ENCODE measurements around the gene CDK5RAP3.

The CDK5RAP3 gene

GRCh38 chr17:47975189-47975822 lies 4.4 kb downstream of the CDK5RAP3 start:
- Histone ChIP-seq H3K36me3 (ENCODE audit: control insufficient read depth, insufficient read depth, low read length) (peaks cover 32% of the 10 kb centered on the region), H3K4me3 (replicated peaks; ENCODE audit: low read depth, low read length) (no peak overlapping the region), H3K27me3 (replicated peaks; ENCODE audit: control insufficient read depth, insufficient read depth, low read length) (no peaks in the 10 kb centered on the region)
- DNase-seq (ENCODE audit: extremely low read depth, insufficient read length): no peak
- TF ChIP-seq, protein P1, sequence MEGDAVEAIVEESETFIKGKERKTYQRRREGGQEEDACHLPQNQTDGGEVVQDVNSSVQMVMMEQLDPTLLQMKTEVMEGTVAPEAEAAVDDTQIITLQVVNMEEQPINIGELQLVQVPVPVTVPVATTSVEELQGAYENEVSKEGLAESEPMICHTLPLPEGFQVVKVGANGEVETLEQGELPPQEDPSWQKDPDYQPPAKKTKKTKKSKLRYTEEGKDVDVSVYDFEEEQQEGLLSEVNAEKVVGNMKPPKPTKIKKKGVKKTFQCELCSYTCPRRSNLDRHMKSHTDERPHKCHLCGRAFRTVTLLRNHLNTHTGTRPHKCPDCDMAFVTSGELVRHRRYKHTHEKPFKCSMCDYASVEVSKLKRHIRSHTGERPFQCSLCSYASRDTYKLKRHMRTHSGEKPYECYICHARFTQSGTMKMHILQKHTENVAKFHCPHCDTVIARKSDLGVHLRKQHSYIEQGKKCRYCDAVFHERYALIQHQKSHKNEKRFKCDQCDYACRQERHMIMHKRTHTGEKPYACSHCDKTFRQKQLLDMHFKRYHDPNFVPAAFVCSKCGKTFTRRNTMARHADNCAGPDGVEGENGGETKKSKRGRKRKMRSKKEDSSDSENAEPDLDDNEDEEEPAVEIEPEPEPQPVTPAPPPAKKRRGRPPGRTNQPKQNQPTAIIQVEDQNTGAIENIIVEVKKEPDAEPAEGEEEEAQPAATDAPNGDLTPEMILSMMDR (IDR thresholded peaks at IDR 0.05; ENCODE audit: insufficient read depth, low read length, poor library complexity, severe bottlenecking): peak; percentile 2

- H3K4me3 ChIP-seq (replicated peaks; ENCODE audit: low read depth, low read length): no peak overlapping the region
- H3K36me3 ChIP-seq (ENCODE audit: control insufficient read depth, insufficient read depth, low read length): peaks cover 37% of the 10 kb centered on the region
- no peaks in the 10 kb centered on the region for H3K27me3 ChIP-seq (replicated peaks; ENCODE audit: control insufficient read depth, insufficient read depth, low read length)
- no peak for DNase-seq (ENCODE audit: extremely low read depth, insufficient read length)
- TF ChIP-seq, protein P1 (IDR thresholded peaks at IDR 0.05; ENCODE audit: insufficient read depth, low read length, poor library complexity, severe bottlenecking): no peak
These were observed 4.9 kb downstream of the CDK5RAP3 start for GRCh38 chr17:47975823-47976205.

- TF ChIP-seq, protein P1 (IDR thresholded peaks at IDR 0.05; ENCODE audit: insufficient read depth, low read length, poor library complexity, severe bottlenecking): peak; percentile 73
- Histone ChIP-seq H3K36me3 (ENCODE audit: control insufficient read depth, insufficient read depth, low read length) (peaks cover 53% of the 10 kb centered on the region), H3K4me3 (replicated peaks; ENCODE audit: low read depth, low read length) (no peak overlapping the region), H3K27me3 (replicated peaks; ENCODE audit: control insufficient read depth, insufficient read depth, low read length) (no peaks in the 10 kb centered on the region)
- DNase-seq (ENCODE audit: extremely low read depth, insufficient read length): no peak
These were observed 7.4 kb downstream of the CDK5RAP3 start for GRCh38 chr17:47978324-47978723.

- no peak overlapping the region for H3K4me3 ChIP-seq (replicated peaks; ENCODE audit: low read depth, low read length)
- H3K36me3 ChIP-seq (ENCODE audit: control insufficient read depth, insufficient read depth, low read length): peaks cover 46% of the 10 kb centered on the region
- TF ChIP-seq, protein P1 (IDR thresholded peaks at IDR 0.05; ENCODE audit: insufficient read depth, low read length, poor library complexity, severe bottlenecking): no peak
- DNase-seq (ENCODE audit: extremely low read depth, insufficient read length): no peak
- H3K27me3 ChIP-seq (replicated peaks; ENCODE audit: control insufficient read depth, insufficient read depth, low read length): no peaks in the 10 kb centered on the region
These were observed 9.6 kb downstream of the CDK5RAP3 start for GRCh38 chr17:47980541-47980940.

- TF ChIP-seq, protein P1 (IDR thresholded peaks at IDR 0.05; ENCODE audit: insufficient read depth, low read length, poor library complexity, severe bottlenecking): no peak
- no peak for DNase-seq (ENCODE audit: extremely low read depth, insufficient read length)
- H3K36me3 ChIP-seq (ENCODE audit: control insufficient read depth, insufficient read depth, low read length): peaks cover 43% of the 10 kb centered on the region
- H3K4me3 ChIP-seq (replicated peaks; ENCODE audit: low read depth, low read length): no peak overlapping the region
- H3K27me3 ChIP-seq (replicated peaks; ENCODE audit: control insufficient read depth, insufficient read depth, low read length): no peaks in the 10 kb centered on the region
These were observed 10.5 kb downstream of the CDK5RAP3 start for GRCh38 chr17:47981462-47981861.
